NCI-H1694 treated with DMSO at 0.1 percent for 48 hours (cell line): Measurements from ENCODE around the gene SLFNL1.
A peak's percentile ranks its signal among the peaks of the same experiment; 100 is the strongest.

ENCODE experiments used
- DNase-seq: peaks from one replicate; lab custom pipeline; 2025; lab: John Stamatoyannopoulos, UW

The SLFNL1 gene

GRCh38 chr1:41020109-41020576 is 1.4 kb downstream of the SLFNL1 start:
- no peak for DNase-seq

DNA sequence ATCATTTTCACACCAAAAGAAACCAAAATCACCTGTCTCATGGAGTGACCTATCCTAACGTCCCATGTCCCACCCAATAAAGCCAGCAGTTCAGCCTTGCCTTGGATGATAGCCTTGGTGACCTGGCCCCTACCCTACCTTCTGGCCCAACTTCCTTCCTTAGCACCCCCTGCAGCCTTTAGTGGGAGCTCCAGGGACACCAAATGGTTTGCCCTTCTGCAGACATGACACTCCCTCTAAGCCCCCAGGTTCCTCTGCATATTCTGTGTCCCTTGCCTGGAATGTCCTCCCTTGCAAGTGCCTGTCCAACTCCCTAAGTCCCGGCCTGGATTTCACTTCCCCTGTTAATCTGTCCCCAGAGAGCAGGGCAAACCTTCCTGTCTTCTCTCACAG is 2.2 kb downstream of the SLFNL1 start:
- no peak for DNase-seq

- DNase-seq, result no peak
Observed at GRCh38 chr1:41018018-41018410, 3.5 kb downstream of the SLFNL1 start.

- DNase-seq, result no peak
Observed at GRCh38 chr1:41017141-41018017, 4.1 kb downstream of the SLFNL1 start.

DNA sequence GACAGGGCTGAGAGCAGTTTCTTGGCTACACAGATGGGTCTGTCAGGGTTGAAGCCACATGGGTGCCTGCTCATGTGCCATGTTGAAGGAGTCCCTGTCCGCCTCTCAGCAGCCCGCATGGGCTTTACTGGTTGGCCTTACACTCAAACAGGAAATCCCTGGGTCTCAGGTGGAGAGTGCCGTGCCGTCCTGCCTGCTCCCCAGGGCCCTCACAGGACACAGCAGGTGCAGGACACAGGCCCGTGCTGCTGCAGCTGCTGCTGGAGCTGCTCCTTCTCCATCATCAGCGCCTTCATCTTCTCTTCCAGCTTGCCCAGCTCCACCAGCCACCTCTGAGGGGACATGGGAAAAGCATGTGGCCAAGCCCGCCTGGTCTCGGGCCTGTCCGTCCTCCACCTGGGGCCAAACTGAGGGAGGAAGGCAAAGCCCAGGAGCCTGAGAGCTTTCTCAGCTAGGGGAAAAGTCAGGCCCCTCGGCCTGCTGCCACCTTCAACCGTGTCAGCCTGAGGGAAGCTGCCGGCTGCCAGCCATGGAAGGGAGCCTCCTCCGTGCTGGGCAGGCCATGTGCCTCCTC is 5.5 kb downstream of the SLFNL1 start:
- no peak for DNase-seq

DNA sequence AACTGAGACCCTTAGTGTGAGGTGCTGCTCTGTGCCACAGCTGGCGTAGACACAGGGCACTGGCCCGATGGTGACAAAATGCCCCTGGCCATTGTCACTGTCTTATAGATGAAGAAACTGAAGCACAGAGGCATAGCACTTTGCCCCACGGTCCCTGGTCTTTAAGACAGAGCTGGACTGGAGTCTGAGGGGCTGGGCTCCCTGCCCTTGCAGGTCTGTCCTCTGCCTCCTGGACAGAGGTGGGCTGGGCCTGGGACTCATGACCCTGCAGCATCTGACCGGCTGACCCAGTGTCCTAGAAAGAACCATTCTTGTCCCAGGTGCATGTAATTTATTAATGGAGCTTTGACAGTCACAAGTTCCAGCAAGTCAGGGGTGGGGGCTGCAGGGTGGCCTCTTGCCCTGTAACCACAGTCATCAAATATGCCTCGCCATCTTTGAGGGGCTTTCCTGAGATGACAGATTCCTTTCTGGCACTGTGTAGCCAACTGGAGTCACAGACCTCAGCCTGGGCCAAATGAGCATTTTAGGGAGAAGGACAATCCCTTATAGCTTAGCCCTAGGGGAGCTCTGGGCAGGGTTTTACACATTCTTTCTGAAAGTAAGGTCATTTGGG is 6.1 kb downstream of the SLFNL1 start:
- DNase-seq, result no peak

DNA sequence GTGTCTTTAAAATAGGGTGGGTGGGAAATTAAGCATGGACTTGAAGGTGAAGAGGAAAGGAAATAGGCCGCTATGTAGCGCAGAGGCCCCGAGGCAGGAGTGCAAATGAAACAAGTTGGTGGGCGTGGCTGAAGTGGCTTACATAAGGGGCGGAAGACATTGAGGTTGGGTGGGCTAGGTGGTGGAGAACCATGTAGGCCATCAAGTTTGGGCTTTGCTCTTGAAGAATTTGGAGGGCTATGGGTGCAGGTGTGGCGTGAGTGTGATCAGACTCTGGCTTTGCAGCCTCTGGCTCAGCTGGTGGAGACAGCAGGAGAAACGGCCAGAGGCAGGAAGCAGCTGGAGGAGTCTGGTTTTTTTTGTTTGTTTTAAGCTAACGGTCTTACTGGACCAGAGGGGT is 6.7 kb downstream of the SLFNL1 start:
- DNase-seq, result no peak

DNA sequence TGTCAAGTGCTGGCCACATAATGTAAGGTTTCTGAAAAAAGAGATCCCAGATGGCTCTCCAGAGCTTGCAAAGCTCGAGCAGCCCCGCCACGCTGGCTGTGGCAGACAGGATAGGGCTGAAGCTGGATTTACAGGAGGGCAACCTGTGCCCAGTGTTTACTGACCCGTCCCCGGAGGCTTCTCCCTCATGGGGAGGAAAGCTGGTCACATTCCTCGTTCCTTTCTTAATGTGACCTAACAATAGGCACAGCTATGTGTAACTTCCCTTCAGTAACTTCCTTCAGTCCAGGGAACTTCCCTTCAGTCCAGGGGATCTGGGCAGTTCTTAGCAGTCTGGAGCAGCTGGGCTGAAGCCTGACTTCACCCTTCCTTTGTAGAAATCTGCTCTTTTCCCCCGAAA is 7.7 kb downstream of the SLFNL1 start:
- no peak for DNase-seq

- DNase-seq, result no peak
Observed at GRCh38 chr1:41013024-41013423, 8.5 kb downstream of the SLFNL1 start.

- DNase-seq, result no peak
Observed at GRCh38 chr1:41010345-41010744, 11.2 kb downstream of the SLFNL1 start.

DNA sequence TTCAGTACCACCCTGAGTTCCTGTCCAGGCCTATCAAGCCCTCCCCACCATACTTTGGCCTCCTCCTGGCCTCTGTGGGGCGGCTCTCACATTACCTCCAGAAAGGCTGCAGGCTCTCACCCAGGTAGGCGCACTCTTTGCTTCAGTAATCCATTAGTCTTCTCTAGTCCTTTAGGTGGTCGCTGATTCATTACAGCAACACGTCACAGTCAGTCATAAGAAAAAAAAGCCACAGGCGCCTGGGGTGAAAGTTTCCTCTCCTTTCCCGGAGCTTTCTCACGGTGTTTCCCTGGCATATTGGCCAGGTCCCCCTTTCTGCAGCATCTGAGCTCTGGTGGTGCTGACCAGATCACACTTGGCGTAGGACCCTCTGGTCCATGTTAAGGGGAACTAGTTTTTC is 12.1 kb downstream of the SLFNL1 start:
- DNase-seq, result no peak

DNA sequence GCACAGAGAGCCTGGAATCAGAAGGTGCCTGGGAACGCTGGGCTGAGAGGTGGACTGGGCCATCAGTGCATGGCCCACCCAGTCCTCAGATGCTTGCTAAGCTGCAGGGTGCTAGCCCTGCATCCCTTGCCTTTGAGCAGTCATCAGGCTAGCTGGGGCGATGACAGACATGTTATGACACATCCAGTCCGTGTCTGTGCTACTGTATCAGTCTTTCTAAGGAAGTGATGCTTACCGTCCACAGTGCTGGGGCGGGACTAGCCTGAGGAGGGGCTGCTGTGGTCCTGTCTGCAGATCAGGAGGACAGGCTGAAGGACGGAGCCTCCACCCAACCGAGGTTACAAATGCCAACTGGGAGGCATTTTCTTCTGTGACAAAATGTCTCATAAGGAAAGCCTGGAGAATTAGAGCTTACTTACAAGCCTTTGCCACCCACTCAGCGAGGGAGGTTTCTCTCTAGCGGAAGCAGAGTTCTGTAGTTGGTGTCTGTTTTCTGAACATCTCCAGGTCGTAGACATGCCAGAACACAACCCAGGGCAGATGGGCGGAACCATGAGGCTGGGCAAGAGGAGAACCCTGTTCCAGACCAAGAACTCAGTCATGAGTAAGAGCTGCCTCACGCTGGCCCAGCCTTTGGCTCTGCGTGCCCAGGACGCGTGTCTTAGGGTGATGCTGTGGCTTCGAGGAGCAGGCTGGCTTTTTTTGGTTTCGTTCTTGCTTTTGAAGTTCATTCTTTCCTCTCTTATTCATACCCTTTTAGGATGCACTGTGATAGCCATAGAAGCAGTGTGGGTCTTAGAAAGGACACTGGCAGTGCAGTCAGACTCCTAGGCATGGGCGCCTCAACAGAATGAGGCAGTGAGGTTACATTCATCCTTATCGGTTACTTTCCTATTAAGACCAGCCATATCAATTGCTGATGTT is 14.3 kb downstream of the SLFNL1 start:
- no peak for DNase-seq

DNA sequence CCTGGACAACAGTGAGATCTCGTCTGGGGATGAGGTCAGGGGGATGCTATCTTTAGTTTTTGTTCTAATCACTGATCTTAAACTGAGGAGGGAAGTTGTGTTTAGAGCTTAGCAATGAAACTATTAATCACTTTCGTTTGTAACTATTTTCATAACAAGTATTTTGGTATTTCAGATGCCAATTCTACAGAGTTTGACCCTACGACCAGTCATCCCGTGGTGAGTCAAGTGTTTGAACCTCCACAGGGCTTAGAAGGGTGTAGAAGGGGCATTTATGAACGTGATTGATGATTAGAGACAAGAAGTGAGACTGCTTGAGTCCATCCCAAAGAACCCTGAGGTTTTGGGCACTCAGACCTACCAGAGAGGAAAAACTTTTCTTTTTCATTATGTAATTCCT is 15.6 kb downstream of the SLFNL1 start:
- DNase-seq, result no peak

- DNase-seq, result peak; percentile 97
Observed at GRCh38 chr1:41003640-41004220, 17.8 kb downstream of the SLFNL1 start.

GRCh38 chr1:41003127-41003639 is 18.3 kb downstream of the SLFNL1 start:
- DNase-seq, result no peak

DNA sequence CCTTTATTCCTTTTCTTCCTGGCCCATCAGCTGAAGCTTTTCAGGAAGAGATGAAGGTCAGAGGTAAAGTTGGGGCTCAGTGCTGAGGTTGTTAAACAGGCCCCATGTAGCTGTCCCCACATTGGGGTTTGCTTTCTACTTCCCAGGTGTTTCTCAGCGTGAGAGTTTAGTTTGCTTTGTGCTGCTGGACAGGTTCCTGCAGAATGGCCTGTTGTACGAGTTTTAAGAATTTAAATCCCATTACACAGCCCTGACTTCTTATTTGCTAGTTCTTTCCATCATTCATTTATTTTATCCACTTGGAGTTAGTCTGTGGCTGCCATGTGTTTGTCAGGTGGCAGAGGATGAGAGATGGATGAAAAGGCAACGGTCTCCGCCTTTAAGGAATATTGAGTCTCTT is 22.9 kb downstream of the SLFNL1 start:
- no peak for DNase-seq

GRCh38 chr1:40997096-40997495 is 24.4 kb downstream of the SLFNL1 start:
- DNase-seq, result no peak

DNA sequence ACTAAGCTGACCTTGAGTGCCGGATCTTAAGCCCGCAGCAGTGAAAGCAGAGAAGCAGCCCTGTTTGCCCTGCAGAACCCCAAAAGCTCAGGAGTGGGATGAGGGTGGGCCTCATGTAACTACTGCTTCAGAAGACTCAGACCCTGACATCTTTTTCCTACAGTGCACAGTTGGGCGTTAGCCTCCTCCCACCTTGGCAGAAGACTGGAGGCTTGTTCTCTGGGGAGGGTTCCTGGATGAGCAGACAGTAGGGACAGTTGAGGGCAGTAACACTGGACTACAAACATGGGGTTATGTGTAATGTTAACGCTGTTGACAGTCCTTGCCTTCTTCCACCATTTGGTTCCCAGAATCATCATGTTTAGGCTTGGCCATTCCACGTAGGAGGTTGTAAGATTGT is 32.5 kb downstream of the SLFNL1 start:
- DNase-seq, result no peak

DNA sequence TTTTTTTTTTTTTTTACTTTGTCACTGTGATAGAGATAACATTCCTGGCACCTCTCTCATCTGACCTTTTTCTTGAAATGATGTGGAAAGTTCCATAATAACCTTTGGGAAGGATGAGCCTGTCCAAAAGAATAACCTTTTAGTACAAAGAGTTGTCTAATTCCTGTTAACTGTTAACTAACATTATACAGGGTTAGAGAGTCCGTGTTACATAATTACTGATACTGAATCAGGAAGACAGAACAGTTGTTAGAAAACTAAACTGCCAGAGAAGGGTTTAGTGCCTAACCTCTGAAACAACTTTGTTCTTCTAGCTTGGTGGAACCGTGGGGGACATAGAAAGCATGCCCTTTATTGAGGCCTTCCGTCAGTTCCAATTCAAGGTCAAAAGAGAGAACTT is 33.2 kb downstream of the SLFNL1 start:
- DNase-seq, result no peak

GRCh38 chr1:40987439-40988276 is 33.9 kb downstream of the SLFNL1 start:
- no peak for DNase-seq

DNA sequence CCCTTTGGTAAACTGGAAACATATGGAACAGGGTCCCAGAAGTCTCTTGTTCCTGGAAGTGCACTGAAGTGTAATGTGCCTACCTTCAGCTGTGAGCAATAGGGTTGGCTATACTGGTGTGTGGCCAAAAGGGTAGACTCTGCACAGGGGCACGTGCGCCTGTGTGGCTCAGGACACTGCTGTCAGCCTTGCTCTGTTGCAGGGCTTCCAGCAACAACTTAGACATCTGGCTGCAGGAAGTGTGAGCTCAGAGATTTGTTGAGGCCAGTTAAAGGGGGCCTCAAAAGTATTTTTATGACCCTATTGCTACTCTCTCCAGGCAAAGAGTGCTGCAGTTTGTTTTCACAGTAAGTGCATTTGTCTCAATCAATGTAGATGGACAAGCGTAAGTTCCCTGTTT is 34.6 kb downstream of the SLFNL1 start:
- peak; percentile 33 for DNase-seq
